Central memory CD4-positive, alpha-beta T cell (primary cell): ENCODE data around the gene SSH2.

Source experiments
- DNase-seq: peaks from one replicate; pipeline ENCODE4 v3.0.0; 2022

The SSH2 gene

DNA sequence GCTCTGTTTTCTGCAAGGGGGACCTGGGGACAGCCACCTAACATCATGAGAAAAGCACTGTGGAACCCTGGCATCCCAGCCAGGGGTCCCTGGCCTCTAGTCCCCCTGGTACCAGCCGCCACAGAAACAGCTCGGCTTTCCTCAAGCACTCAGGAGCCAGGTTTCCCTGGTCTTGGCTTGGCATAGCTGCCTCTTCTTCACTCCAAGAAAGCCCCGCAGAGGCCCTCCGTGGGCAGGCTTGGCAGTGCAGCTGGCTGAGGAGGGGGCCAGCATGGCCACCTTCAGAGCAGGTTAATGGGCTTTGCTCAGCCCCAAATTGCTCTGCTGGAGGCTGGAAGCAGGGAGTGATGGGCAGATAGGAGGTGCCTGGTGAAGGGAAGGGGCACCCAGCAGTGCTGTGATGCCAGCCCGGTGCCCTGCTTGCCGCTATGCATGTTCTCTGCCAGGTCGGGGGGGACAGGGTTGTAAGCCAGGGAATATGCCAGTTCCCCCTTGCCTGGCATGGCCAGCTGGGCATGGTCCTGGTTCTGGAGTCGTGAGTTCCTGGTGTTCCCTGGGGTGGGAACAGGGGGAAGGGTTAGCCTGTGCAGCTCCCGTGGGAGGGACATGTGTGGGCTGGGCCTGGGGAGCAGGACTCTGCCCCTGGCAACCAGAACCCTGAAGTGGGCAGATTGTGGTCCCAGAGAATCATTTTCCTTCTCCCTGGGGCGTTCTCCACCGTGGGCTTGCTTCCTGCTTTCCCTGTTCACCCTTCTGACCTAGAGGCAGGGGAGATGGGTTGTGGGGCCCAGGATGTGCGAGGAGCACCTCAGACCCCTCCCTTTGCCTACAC lies 333.9 kb downstream of the SSH2 start:
- no peak for DNase-seq

DNA sequence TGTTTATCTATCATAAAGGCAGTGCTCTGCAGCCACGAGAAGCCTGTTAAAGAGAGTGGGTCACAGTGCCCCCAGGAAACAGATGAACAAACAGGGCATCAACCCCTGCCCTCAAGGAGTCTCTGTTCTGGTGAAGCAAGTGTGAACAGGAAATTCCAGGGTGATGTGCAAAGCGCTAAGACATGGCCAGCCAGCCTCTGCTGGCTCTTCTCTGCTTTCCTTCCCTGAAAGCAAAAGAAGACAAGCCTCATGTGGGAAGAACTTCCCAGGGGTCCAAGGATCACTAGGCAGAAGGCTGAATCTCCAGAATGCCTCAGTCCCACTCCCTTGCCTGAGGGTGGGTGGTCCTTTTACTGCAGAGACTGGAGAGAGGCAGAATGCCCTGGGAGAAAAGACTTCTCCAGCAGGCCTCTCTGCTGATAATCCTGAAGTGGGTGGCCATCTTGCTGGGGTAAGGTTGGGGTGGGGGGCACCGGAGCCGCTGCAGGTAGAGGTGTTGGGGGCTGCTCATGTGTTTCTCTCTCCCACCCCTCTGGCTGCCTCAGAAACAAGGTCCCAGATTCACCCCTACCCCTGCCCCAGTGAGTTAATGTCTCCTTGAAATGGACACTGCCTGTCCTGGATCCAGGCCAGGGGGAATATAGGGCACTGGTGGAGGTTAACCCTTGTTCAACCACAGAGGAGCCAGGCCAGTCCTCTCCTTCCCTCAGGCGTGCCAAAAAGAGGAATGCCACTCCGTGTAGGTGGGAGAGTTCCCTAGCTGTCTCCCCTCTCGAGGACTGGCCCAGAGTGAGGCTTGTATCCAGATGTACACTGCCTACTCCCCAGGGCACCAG lies 334.7 kb downstream of the SSH2 start:
- no peak for DNase-seq

DNA sequence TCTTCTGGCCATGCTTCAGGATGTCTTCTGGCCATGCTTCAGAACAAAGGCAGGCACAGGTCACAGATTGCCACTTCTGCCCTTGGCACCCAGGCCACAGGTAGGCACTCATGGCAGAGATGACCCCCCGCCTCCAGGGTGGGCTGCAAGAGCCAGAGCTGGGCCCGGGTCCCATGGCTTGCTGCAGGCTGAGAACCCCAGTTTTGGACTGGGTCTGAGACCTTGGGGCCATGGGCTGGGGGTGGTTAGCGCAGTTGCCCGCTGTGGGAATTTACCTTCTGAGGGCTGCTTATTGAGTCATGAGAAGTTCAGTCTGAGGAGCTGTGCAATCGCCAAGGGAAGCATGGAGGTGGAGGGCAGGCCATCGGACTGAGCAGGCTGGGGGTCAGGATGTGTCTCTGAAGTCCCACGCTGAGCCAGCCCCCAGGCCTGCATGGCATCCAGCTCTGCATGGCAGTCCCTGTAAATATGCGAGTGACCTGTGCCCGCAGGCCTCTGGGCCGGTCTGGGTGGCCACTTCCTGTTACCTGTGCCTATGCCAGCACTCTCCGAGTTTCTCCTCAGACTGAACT lies 335.4 kb downstream of the SSH2 start:
- DNase-seq, result no peak

DNA sequence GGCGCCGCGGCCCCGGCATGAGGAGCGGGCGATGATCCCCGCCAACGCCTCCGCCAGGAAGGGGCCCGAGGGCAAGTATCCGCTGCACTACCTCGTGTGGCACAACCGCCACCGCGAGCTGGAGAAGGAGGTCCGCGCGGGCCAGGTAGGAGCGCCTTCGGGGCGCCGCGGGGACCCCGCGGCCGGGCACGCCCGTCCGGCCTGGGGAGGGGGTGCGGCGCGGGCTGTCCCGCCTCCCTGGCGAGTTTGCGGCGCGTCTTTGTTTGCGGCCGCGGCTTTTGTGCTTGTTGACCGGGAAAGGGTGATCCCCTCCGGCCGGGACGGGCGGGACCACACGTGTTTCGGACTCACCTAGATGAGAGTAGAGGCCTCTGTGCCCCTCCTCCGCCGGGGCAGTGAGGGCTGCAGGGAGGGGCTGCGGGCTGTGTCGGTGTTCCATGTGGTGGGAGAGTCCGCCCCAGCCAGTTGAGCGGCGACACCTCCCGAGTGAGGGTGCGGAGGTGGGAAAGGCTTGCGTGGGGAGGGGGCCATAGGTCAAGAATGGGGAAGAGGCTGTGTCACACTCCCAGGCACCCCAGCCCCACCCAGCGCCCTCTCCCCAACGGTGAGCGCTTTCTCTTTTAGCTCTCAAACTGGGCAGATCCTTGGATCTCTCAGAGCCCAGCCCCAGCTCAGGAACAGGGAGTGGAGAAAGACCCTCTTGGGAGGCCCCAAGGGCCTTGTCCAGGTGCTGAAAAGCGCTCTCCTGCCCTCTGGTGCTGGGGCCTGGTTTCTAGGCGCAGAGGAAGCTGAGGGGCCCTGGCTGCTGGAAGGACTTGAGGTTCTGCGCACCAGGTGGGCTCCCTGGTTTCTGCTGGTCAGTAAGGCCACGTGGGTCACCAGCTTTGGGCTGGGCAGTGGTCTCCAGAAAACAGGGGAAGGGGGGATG lies 336.2 kb downstream of the SSH2 start:
- DNase-seq, result no peak

DNA sequence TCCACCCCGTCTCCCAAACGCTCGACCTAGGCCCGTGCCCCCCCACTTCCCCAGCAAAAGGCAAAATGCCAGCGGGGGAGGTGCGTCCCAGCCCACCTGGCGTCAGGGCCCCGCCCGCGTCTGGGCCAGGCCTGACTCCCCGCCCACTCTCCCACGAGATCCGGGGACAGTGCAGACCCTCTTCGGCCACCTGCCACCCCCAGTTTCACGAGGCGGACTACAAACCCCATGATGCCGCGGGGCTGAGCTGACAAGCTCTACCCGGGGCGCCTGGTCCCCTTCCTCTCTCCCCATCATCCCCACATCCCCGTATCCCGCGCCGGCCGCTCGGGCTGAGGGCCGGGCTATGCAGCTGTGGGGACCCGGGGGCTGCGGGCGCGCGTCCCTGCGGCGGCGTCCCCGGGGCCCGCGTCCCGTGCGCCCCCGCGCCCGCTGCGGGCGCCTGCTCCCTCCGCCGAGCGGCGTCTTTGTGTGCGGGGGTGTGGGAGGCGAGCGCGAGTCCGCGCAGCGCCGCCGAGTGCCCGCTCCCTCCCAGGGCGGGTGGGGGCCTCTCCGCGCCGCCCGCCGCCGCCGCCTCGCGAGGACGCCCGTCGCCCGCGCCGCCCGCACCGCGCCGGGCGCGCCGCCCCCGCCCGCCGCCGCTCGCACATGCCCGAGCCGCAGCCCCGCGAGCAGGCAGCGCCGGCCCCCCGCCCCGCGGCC lies 337.0 kb downstream of the SSH2 start, which contains the start of gene ANKRD13B:
Gene ANKRD13B, plus strand, starts transcription at position 283 of the 702 bp plus-strand sequence. CDS start 490 bp downstream, outside the sequence.
- DNase-seq, result no peak

DNA sequence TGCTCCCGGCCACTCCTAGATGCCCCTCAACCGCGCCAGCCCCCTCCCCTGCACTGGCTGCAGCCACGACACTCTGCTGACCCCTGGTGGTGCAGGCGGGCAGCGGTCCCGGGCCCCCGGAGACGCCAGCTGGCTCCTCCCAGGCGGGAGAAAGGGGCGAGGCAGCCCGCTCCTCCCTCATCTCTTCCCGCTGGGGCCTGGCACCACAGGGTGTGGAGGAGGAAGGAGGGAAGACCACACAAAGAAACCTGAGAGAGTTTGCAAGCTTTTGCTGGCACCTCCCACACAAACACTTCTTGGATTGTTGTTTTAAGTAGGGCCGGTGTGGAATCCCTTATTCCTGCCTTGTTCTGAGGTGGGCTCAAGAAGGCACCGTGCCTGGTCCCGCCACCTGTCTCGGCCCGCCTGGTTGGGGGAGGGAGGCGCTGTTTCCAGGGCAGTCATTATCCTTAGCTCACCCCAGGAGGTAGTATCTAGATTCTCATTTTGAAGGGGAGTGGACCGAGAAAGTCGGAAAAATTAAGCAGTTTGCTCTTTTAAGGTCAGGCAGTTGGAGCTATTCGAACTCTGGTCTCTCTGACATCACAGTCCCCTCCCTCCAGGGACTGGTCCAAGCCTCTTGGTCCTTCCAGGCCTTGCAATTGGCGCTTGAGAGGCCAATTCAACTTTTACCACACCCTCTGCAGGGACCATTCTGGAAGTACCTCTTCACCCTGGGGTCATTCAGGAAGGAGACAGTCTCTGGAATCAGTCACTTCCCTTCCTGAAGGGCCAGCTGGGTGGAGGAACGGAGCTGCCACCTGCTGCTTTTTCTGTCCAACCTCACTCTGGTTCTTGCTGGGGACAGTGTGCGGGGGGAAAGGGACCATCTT lies 338.1 kb downstream of the SSH2 start:
- DNase-seq, result peak; percentile 62

DNA sequence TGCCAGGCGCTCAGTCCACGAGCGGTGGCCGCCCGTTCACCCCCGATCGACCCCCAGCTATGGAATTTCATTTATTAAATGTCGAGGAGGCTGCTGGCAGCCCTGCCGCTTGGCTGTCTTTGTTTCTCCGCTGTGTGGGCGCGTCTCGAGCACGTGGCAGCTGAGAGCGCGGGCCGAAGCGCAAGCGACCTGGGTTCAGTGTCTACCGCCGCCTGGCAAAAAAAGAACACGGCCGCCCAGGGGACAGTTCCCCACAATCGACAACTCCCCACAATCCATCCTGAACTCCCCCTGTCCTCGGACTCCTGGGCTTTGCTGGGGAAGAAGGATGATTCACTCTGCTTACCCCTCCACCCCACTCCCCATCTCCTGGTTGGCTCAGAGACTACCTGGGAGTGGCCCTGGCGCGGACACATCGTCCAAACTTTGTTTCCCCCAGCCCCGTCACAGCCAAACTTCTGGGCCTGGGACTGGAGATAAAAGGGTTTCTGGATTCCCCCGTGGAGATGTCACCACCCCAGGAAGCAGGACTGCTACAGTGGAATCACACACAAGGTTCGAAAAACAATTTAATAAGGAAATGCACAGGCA lies 338.8 kb downstream of the SSH2 start:
- no peak for DNase-seq

DNA sequence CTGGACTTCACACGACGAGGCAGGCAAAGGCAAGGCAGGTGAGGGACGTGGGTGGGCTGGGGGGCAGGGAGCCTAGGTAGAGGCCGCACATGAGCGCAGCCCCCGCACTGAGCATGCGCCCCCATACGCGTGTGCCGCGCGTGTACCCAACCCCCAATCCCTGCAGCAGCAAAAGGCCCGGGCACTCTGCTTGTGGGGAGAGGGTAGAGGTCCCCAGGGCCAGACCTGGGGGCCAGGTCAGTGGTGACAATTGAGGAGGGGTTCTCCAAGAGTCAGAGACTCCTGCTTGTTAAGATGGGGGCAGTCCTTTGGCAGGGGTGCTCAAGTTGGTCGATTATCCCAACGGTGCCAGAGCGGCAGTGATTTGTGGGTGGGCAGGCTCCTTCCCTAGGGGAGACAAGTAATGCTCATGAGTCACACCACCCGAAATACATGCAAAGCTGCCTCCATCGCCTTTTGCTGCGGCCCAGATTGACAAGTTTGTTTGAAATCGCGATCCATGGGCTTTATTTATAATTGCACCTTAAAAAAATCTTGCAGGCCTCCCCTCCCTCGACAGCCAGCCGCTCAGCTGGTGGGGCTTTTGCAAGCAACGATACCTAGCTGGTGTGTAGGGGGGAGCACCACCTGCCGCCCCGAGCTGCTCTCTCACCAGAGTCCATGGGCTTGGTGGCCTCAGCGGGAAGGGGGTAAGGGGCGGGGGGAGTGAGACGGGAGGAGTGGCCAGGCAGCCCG lies 339.4 kb downstream of the SSH2 start:
- no peak for DNase-seq

DNA sequence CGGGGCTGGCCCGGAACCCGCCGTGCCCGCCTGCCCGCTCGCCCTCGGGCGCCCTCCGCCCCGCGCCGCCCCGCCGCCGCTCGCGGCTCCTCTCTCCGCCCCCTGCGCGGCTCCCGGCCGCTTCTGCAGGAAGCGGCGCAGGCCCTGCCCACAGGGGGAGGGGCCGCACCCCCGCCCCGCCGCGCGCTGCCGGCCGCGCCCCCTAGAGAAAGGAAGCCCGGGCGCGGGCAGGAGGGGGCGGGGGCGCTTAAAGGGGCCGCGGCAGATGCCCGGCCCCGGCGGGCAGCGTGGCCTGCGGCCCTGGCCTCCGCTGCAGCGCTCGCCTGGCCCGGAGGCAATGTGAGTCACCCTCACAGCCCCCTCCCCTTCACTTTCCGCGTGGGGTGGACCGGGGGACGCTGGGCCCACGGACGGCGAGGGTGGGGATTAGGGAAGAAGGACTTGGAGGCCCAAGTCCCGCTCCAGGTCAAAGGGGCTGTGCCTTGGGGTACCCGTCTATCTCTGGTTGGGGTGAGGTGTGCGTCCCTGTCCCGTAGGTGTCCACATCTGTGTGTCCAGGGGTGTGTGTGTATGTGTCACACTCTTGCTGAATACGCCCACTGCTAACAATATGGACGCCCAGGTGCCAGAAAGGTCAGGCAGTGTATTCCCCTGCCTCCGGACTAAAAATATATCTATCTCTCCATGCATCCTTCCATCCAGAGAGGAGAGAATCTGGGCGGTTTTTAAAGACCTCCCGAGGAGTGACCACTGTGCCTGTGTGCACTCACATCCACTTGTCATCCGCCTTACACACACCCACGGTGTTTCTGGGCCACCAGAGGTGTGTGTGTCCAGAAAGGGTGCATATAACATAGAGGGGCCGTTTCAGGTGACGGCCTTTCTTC lies 340.3 kb downstream of the SSH2 start, which contains the start of gene GIT1:
Gene GIT1, minus strand, starts transcription at position 125 of the 887 bp plus-strand sequence. CDS start 270 bp downstream, outside the sequence.
- peak; percentile 81 for DNase-seq

DNA sequence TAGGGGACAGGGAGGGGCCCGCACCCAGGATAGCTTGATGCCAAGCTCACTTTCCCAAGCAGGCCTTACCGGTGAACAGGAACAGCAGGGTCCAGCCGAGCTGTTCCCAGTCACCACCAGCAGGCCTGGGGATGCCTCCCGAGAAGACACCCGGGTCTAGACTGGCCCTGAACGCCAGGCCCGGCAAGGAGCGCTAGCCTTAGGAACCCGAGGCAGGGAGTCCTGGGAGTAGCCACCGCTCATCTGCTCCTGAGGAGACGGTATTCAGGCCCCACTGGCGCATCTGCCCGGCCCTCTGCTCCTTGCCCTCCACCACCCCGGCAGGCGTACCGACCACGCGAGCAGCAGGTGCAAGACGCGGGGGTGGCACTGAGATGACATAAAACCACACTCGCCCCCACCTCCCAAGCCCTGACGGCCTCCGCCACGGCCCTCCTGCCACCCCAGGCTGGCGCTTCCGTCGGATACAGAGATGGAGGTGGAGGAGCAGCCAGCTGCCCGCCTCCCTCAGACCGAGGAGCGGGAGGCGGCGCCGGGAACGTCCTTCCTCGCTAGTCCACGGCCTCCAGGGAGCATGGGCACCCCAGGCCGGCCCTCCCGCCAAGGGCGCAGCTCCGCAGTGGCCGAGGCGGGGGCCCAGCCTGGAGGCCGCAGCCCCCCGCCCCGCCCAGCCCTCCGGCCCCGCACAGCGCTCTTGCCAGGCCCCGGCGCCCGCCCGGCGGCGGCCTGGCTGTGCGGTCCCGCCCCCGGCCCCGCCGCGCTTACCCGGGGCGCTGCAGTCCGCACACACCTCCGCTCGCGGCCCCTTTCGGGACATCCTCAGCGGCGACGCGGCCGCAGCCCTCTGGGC lies 341.2 kb downstream of the SSH2 start:
- DNase-seq, result peak; percentile 37

DNA sequence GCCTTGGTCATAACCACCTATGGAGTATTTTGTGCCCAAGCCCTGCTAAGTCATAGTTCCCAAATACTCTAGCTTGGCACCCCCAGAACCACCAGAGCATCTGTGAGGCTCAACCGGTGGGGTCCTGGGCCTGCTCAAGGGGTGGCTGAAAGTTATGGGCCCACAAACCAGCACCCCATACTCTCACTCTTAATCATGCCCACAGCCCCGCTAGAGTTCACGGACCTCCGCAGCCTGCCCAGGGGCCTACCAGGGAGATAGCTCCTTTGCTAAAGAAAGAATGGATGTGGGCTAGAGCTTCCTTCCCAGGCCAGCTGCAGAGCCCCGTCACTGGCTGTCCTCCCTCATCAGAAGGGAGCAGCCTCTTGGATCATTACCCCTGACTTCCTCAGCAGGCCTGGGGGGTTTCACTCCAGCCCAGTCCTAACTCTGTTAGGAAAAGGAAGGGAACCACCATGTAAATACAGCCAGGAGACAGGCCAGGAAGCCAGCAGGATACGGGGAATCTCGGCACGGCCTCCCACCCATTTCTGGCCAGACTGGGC lies 341.9 kb downstream of the SSH2 start:
- no peak for DNase-seq

DNA sequence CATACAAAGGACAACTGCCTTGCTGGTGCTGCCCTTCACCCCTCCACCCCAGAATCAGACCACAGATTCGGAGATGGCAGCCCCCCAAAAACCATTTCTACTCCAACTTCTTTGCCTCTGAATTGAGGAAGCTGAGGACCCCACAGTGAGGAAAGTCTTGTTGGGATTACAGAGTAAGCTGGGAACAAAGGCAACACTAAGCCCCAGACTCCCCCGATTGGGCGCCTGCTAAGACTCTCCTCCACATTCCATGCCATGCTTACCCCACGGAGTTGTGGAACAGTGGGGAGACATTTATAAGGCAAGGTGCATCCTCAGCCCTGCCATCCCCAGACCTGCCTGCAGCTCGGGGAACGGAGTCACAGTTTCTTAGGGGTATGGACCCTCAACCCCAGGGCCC lies 342.4 kb downstream of the SSH2 start:
- no peak for DNase-seq

DNA sequence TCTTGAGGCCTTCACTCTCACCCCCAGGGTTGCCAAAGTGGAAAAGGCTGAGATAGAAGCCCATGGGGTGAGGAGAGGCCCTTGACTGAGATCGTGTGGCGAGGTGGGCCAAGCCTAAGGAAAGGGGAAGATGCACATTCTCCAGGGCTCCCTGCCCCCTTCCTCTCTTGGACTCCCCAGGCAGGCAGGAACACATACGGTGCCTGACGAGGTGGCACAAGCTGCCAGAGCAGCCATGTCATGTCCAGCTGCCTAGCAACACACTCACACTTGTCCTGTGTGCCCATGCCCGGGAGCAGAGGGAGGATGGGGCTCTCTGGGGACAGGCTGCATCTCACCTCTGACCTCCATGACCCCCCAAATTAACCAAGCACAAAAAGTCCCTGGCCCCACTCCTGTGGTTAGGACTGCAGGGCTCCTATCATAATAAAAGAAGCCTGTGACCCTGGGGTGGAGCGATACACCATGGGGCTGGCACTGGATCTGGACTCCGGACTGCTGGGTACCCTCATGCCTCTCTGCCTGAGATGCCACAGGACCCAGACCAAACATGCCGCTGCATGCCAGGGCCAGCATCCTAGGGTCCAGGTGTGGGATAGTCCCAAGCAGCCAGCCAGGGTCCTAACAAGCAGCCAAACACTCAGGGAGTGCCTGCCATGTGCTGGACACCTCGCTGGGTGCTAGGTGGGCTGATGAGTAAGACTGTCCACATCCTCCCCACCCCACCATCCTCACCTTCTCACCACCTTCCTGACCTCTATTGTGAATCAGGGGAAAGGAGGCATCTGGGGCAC lies 343.2 kb downstream of the SSH2 start:
- no peak for DNase-seq

DNA sequence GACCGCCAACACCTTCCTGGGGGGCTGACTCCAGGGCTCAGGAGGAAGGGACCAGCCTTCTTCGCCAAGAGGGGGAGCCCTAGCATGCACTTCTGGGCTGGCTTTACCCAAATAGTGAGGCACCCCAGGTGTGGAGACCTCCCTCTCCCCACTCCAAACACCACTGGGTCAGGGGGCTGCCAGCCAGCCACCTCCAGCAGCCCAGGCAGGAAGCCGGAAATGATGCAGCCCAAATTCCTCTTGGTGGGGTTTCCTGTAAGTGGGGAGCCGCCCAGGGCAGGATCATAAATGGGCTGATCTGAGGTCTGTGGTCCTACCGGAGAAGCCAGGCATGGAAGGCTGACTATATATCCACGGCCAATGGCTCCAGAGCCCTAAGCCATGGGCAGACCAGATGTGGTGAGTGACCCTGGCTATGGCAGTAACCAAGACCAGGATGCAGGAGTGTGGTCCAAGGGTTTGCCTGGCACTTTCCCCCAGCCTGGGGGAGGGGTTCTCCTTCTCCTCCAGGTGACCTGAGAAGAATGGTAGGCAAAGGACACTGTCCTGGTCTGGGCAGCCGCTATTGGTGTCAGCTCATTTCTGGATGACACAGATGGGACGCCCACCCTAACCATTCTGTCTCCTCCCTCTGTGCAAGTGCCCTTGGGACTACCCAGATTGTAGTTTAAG lies 344.8 kb downstream of the SSH2 start:
- peak; percentile 25 for DNase-seq

DNA sequence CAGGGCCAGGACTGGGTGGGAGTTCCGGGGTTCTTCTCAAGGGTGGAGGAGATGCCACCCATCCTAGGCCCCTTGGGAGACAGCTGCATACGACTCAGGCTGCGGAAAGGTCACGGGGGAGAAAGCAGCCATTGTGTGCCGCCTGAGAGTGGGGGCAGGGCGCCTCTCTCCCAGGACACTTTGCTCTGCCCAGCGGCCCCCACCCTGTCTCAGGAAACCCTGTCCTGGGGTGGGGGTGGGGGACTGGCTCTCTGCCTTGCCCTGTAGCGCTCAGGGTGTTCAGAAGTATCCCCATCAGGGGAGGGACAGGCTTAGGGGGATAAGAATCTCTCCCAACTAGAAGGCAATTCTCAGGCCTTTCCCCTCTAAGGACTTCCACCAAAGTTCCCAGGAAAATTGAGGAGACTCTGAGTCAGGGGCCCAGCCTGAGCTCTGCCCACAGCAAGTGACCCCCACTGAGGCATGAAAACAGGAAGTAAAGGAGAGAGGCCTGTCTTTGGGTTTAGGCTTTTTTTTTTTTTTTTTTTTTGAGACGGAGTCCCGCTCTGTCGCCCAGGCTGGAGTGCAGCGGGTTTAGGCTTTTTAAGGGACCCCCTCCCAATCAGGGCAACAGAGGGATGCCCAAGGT lies 345.5 kb downstream of the SSH2 start:
- DNase-seq, result no peak
